Psoas muscle (tissue), 8 donors: Measurements from ENCODE around the gene THSD1. TPM values are rescaled to one million over a fixed set of nuclear protein-coding genes. Genes with fewer than 3 reads are reported as not detected.

ENCODE experiments used
- ATAC-seq, 4 donors: fragments of 200-7000 bp; cut with Tn5 transposase; one replicate each; pipeline ENCODE4 v1.9.1; 2020; ENCODE audit warnings: moderate library complexity in 3 of 4, mild to moderate bottlenecking in 2 of 4
- DNase-seq, 2 donors: peaks; one replicate each; pipeline ENCODE4 v3.0.0-alpha.2; 2020
- H3K27ac ChIP-seq: fragments of 200-600 bp; one replicate; pipeline ENCODE4 v1.8.0; 2022
- H3K27me3 ChIP-seq, 3 donors: fragments of 200-600 bp in 1 of 3; one replicate each; pipeline versions ENCODE4 v1.6.1 to v1.8.0; 2013 to 2022; ENCODE audit warnings: low read length in 2 of 3, mild to moderate bottlenecking in 2 of 3, moderate library complexity in 1 of 3; ENCODE audit not compliant: insufficient read depth in 3 of 3
- H3K36me3 ChIP-seq, 2 donors: fragments of 200-600 bp in 1 of 2; one replicate each; pipeline versions ENCODE4 v1.6.1 to v1.8.0; 2013 to 2022; ENCODE audit warnings: low read depth in 1 of 2, mild to moderate bottlenecking in 1 of 2, moderate library complexity in 1 of 2; ENCODE audit not compliant: insufficient read depth in 1 of 2
- H3K4me1 ChIP-seq: fragments of 200-600 bp; one replicate; pipeline ENCODE4 v1.8.0; 2022
- H3K4me3 ChIP-seq: fragments of 200-600 bp; one replicate; pipeline ENCODE4 v1.8.0; 2022; ENCODE audit warnings: mild to moderate bottlenecking
- H3K9me3 ChIP-seq: fragments of 200-600 bp; one replicate; pipeline ENCODE4 v1.8.0; 2022
- WGBS, 3 donors: extraction: QIAGEN DNeasy Blood & Tissue Kit; methylation state at CpG; one replicate each; pipeline versions ENCODE4 v1.1.6 to v1.1.7; 2013; 5-methylcytosine and 5-hydroxymethylcytosine counted together
- intact Hi-C, 2 donors: fragments of 100-400 bp; cut with DNase I; formaldehyde crosslinking; loops; one replicate each; pipeline versions ENCODE4 v1.11.0 to v1.14.2; 2022
- polyA plus RNA-seq, 3 donors: library from polyadenylated mRNA; stranded (reverse); fragments of 200-250 nt; gene quantifications; one replicate each; pipeline ENCODE4 v1.2.3, GENCODE V29; 2013
- total RNA-seq, 4 donors: library from RNA; stranded (reverse); fragmentation: NEBNext Ultra II Directional in 2 of 4; extraction: Animal tissue kit (Norgen Biotek cat#: 25700) in 2 of 4; gene quantifications; one replicate each; pipeline versions ENCODE4 v1.2.1 to v1.2.4, GENCODE V29; 2021 to 2023
- TF ChIP-seq, protein P1 (sequence below): fragments of 200-600 bp; IDR thresholded peaks from one replicate; pipeline ENCODE4 v1.8.0; 2022; ENCODE audit warnings: antibody characterized with exemption
- donor health status: healthy with polysubstance abuse.
- donor health status: DM: no; HTN: no; CAD: no; lungs with moderate emphysema.
- donor health status: Bipolar disorder and iron deficiency.
- donor health status: healthy.
- donor health status: DM: yes; HTN: yes; CAD: no.
- donor health status: DM: no; HTN: no; CAD: no.
- donor health status: DM: no; HTN: no; CAD: no.
- donor health status: DM: yes; HTN: yes; CAD: no.

The THSD1 gene
- total and polyA plus RNA-seq, 7 donors = 2.0 to 5.6 (median 3.2) TPM

DNA sequence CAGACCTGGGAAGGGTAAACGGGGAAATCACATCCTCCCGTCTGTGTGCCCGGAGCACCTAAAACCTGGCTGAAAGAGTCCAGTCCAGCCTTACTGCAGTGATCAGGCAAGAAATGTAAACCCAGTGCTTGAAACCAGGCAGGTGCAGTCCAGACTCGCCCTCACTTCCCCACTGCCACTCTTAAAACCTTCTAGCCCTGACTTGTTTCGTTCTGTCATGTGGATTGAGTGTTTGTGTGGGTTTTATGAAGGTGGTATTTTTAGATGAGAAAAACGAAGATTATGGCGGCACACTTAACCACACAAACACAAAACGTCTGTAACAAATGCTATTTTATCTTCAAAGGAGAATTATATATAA, 48.5 kb upstream of the THSD1 start:
- Histone ChIP-seq H3K9me3 (no peaks in the 10 kb centered on the region), H3K27me3 (no peaks in the 10 kb centered on the region), H3K4me1 (peaks cover 11% of the 10 kb centered on the region), H3K36me3 (peaks cover 0 to 6% of the 10 kb centered on the region in 2 donors), H3K27ac (peak overlapping the region; percentile 90), H3K4me3 (peak overlapping the region; percentile 81)
- DNase-seq = no peak
- WGBS, 3 donors = 32 to 43% (median 34%) methylated on average over 8 of the region's 8 CpGs
- TF ChIP-seq, protein P1, sequence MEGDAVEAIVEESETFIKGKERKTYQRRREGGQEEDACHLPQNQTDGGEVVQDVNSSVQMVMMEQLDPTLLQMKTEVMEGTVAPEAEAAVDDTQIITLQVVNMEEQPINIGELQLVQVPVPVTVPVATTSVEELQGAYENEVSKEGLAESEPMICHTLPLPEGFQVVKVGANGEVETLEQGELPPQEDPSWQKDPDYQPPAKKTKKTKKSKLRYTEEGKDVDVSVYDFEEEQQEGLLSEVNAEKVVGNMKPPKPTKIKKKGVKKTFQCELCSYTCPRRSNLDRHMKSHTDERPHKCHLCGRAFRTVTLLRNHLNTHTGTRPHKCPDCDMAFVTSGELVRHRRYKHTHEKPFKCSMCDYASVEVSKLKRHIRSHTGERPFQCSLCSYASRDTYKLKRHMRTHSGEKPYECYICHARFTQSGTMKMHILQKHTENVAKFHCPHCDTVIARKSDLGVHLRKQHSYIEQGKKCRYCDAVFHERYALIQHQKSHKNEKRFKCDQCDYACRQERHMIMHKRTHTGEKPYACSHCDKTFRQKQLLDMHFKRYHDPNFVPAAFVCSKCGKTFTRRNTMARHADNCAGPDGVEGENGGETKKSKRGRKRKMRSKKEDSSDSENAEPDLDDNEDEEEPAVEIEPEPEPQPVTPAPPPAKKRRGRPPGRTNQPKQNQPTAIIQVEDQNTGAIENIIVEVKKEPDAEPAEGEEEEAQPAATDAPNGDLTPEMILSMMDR = no peak
- no peak for ATAC-seq
- intact Hi-C loops = loop anchor here (5.0 to 10.0 kb wide), 5 partner anchors 198 to 450 kb away; partner anchors contain the start of gene SUGT1 (in 2 of the 2)

DNA sequence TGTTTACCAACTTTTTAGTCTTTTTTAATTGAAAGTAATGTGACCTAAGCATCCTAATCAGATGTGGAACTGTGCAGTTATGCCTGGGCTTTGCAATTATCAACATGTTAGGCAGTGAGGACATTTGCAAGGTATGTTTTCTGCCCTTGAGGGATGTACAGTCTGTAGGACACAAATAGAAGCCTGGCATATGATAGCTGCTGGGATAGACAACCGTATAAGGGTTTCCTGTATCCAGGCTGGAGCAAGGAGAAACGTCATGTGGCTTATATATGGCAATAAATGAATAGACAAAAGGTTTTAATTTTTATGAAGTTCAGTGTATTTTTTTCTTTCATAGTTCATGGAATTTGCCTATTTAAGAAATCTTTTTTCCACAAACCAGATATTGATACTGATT, 46.5 kb upstream of the THSD1 start:
- intact Hi-C loops = loop anchor here (5.0 to 10.0 kb wide), 5 partner anchors 200 to 448 kb away; partner anchors contain the start of gene SUGT1 (in 2 of the 2)
- DNase-seq = no peak
- H3K4me1 ChIP-seq = peaks cover 30% of the 10 kb centered on the region

DNA sequence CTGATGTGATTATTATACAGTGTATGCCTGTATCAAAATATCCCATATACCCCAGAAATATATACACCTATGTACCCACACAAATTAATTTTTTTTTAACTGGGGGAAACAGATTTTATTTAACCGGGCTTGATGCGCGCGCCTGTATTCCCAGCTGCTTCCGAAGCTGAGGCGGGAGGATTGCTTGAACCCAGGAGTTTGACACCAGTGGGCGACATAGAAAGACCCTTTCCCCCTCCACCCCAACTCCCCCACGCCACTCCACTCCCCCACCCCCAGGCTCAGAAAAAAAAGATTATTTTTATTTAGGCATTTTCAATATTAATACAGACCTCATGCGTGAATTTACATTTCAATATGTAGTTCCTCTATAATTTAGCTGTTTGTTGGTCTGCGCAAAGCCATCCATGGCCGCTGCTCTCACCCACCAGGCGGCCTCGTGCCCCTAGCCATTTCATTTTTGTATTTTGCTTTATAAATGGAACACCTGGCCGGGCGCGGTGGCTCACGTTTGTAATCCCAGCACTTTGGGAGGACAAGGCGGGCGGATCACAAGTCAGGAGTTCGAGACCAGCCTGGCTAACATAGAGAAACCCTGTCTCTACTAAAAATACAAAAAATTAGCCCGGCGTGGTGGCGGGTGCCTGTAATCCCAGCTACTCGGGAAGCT, 45.3 kb upstream of the THSD1 start:
- WGBS, 3 donors = 86 to 93% (median 87%) methylated on average over 24 of the region's 24 CpGs
- Histone ChIP-seq H3K9me3 (no peaks in the 10 kb centered on the region), H3K27me3 (no peaks in the 10 kb centered on the region), H3K4me3 (peak overlapping the region; percentile 91), H3K4me1 (peaks cover 32% of the 10 kb centered on the region), H3K36me3 (no peaks in the 10 kb centered on the region), H3K27ac (peak overlapping the region; percentile 99)
- TF ChIP-seq, protein P1 = no peak
- intact Hi-C loops = loop anchor here (2.0 to 10.0 kb wide), 6 partner anchors 104 to 446 kb away; partner anchors contain the start of gene SUGT1 (in 2 of the 2)
- DNase-seq = no peak
- ATAC-seq = no peak

More for the DNA sequence above, 46.5 kb upstream of the THSD1 start:
- Histone ChIP-seq H3K27ac (no peak overlapping the region), H3K9me3 (no peaks in the 10 kb centered on the region), H3K36me3 (peaks cover 0 to 3% of the 10 kb centered on the region in 2 donors), H3K27me3 (no peaks in the 10 kb centered on the region), H3K4me3 (no peak overlapping the region)
- WGBS, 3 donors = 30 to 44% (median 37%) methylated on average over 2 of the region's 2 CpGs
- ATAC-seq = no peak
- TF ChIP-seq, protein P1 = no peak

DNA sequence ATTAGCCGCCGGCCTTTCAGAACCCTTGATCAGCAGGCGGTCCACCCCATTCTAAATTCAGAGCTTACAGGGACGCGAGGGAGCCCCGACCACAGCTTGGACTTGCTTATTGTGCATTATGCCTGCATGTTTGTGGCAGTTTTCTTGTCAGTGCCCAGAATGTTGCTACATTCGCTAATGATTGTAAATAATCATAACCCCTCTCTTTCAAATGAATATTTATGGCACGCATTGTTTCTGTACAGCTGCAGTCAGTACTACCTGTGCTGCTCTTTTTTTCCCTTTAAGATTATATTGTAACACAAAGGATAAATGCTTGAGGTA, 44.8 kb upstream of the THSD1 start:
- H3K9me3 ChIP-seq = no peaks in the 10 kb centered on the region

More for the DNA sequence above, 44.8 kb upstream of the THSD1 start:
- 10 to 11% (median 10%) methylated on average over 7 to 8 of the region's 8 CpGs for WGBS, 3 donors
- DNase-seq (no peak), ATAC-seq (no peak)
- peak overlapping the region; percentile 91 for H3K4me3 ChIP-seq
- H3K36me3 ChIP-seq = no peaks in the 10 kb centered on the region
- peaks cover 28% of the 10 kb centered on the region for H3K4me1 ChIP-seq
- H3K27me3 ChIP-seq = no peaks in the 10 kb centered on the region
- peak overlapping the region; percentile 99 for H3K27ac ChIP-seq
- TF ChIP-seq, protein P1 = no peak
- intact Hi-C loops = loop anchor here (2.0 to 10.0 kb wide), 6 partner anchors 104 to 446 kb away; partner anchors contain the start of gene SUGT1 (in 2 of the 2)
